ENCODE measurements around the gene DENND1A.
A peak's percentile ranks its signal among the peaks of the same experiment; 100 is the strongest.
"Not testable (repeated sequence)": the region's sequence is repeated elsewhere in the genome, so short reads cannot be mapped to it uniquely, and the experiment has no call there.

DENND1A gene

GRCh38 chr9:123402981-123403509 lies 526.9 kb downstream of the DENND1A start:
- TF ChIP-seq CTCF (IDR thresholded peaks at IDR 0.05; ENCODE audit: control insufficient read depth, extremely low read depth, insufficient read depth), result no peak
- H3K4me3 ChIP-seq (ENCODE audit: low read depth, low read length), result no peak overlapping the region
- DNase-seq (ENCODE audit: low read depth), result no peak

GRCh38 chr9:123401879-123402513 lies 527.9 kb downstream of the DENND1A start:
- no peak for DNase-seq (ENCODE audit: low read depth)
- H3K4me3 ChIP-seq (ENCODE audit: low read depth, low read length), result no peak overlapping the region
- TF ChIP-seq CTCF (IDR thresholded peaks at IDR 0.05; ENCODE audit: control insufficient read depth, extremely low read depth, insufficient read depth), result peak; percentile 76

- TF ChIP-seq CTCF (IDR thresholded peaks at IDR 0.05; ENCODE audit: control insufficient read depth, extremely low read depth, insufficient read depth), result no peak
- DNase-seq (ENCODE audit: low read depth), result no peak
- H3K4me3 ChIP-seq (ENCODE audit: low read depth, low read length), result no peak overlapping the region
Measured at GRCh38 chr9:123400926-123401503, 528.9 kb downstream of the DENND1A start.

GRCh38 chr9:123399803-123400378 lies 530.0 kb downstream of the DENND1A start:
- no peak overlapping the region for H3K4me3 ChIP-seq (ENCODE audit: low read depth, low read length)
- peak; percentile 36 for TF ChIP-seq CTCF (IDR thresholded peaks at IDR 0.05; ENCODE audit: control insufficient read depth, extremely low read depth, insufficient read depth)
- no peak for DNase-seq (ENCODE audit: low read depth)

GRCh38 chr9:123398938-123399337 lies 531.0 kb downstream of the DENND1A start:
- H3K4me3 ChIP-seq (ENCODE audit: low read depth, low read length); DNase-seq (ENCODE audit: low read depth): not testable (repeated sequence)

- H3K4me3 ChIP-seq (ENCODE audit: low read depth, low read length), result no peak overlapping the region
- DNase-seq (ENCODE audit: low read depth), result no peak
- no peak for TF ChIP-seq CTCF (IDR thresholded peaks at IDR 0.05; ENCODE audit: control insufficient read depth, extremely low read depth, insufficient read depth)
Measured at GRCh38 chr9:123397975-123398374, 532.0 kb downstream of the DENND1A start.

- no peak overlapping the region for H3K4me3 ChIP-seq (ENCODE audit: low read depth, low read length)
- no peak for DNase-seq (ENCODE audit: low read depth)
- TF ChIP-seq CTCF (IDR thresholded peaks at IDR 0.05; ENCODE audit: control insufficient read depth, extremely low read depth, insufficient read depth), result no peak
Measured at GRCh38 chr9:123395689-123396511, 534.0 kb downstream of the DENND1A start.

Measured in LNCaP clone FGC (cell line).